ENCODE results near the gene ANKDD1B. TPM values are rescaled to one million over a fixed set of nuclear protein-coding genes. Genes with fewer than 3 reads are reported as not detected.

ANKDD1B gene
- total and polyA plus RNA-seq, 9 of the 15 experiments (the other 6 are each of a cell fraction or from before 2014, with no cell fraction given), result 0.04 to 0.29 (median 0.18) TPM; not detected in 1

- Histone ChIP-seq H3K4me3 (no peak overlapping the region), H3K36me3 (ENCODE audit: control insufficient read depth, insufficient read depth, low read length) (peaks cover 21% of the 10 kb centered on the region; the same call in 2 of the 3 replicates), H3K27me3 (ENCODE audit: control insufficient read depth in 2 of 2, insufficient read depth in 2 of 2, low read length in 2 of 2) (no peaks in the 10 kb centered on the region), H3K79me2 (ENCODE audit: control insufficient read depth, insufficient read depth, low read length) (no peaks in the 10 kb centered on the region), H2AFZ (ENCODE audit: low read depth, low read length) (no peak overlapping the region), H3K9me1 (ENCODE audit: control insufficient read depth, insufficient read depth, low read length) (no peaks in the 10 kb centered on the region), H4K20me1 (replicated peaks; ENCODE audit: control insufficient read depth, insufficient read depth, low read length) (no peaks in the 10 kb centered on the region), H3K4me2 (ENCODE audit: insufficient read depth, low read length) (no peak overlapping the region), H3K9me3 (replicated peaks; ENCODE audit: control insufficient read depth, insufficient read depth, low read depth, low read length) (no peaks in the 10 kb centered on the region), H3K4me1 (replicated peaks in 1 of 2; ENCODE audit: control insufficient read depth in 2 of 2, insufficient read depth in 2 of 2, low read length in 2 of 2) (peaks cover 5 to 18% of the 10 kb centered on the region in 2 experiments; a peak in 3 of 5 replicates), H3K9ac (ENCODE audit: insufficient read depth in 1 of 2, low read depth in 2 of 2, low read length in 2 of 2) (no peak overlapping the region), H3K27ac (ENCODE audit: extremely low read depth, low read depth, low read length) (no peak overlapping the region)
- DNase-seq (ENCODE audit: extremely low read depth in 1 of 4, low spot score in 3 of 4) (no peak), FAIRE-seq (no peak), ATAC-seq (no peak)
- 88% methylated on average over 3 of the region's 3 CpGs for WGBS (ENCODE audit: insufficient coverage, low coverage, missing lambda C conversion rate)
- ChIA-PET CTCF (ENCODE audit: low intra/inter-chr PET ratio) (no interaction called here), POLR2A (no interaction called here)
- no TSS peak for BruUV-seq (replicated peaks)
- in situ Hi-C loops (cut with MboI), result no loop called here
- TF ChIP-seq, protein P1, sequence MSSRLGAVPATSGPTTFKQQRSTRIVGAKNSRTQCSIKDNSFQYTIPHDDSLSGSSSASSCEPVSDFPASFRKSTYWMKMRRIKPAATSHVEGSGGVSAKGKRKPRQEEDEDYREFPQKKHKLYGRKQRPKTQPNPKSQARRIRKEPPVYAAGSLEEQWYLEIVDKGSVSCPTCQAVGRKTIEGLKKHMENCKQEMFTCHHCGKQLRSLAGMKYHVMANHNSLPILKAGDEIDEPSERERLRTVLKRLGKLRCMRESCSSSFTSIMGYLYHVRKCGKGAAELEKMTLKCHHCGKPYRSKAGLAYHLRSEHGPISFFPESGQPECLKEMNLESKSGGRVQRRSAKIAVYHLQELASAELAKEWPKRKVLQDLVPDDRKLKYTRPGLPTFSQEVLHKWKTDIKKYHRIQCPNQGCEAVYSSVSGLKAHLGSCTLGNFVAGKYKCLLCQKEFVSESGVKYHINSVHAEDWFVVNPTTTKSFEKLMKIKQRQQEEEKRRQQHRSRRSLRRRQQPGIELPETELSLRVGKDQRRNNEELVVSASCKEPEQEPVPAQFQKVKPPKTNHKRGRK (tag; IDR thresholded peaks at IDR 0.05), result no peak
- no peak for TF ChIP-seq CBX1 (IDR thresholded peaks at IDR 0.05; ENCODE audit: low read depth)
- no peak for TF ChIP-seq POLR3A (IDR thresholded peaks at IDR 0.05; ENCODE audit: borderline replicate concordance, extremely low read depth, insufficient read depth, insufficient read length)
- TF ChIP-seq CHD1 (IDR thresholded peaks at IDR 0.05; ENCODE audit: low read length), result no peak
- no peak for TF ChIP-seq CTCF (IDR thresholded peaks at IDR 0.05 in 2 of 3, conservative IDR thresholded peaks at IDR 0.05 in 1 of 3; ENCODE audit: insufficient read depth in 2 of 3, low read depth in 1 of 3, low read length in 3 of 3)
- TF ChIP-seq TSC22D4 (tag; IDR thresholded peaks at IDR 0.05), result no peak
- TF ChIP-seq ZNF165 (CRISPR knock-in tag; IDR thresholded peaks at IDR 0.05; ENCODE audit: borderline replicate concordance), result no peak
- TF ChIP-seq, protein P2, sequence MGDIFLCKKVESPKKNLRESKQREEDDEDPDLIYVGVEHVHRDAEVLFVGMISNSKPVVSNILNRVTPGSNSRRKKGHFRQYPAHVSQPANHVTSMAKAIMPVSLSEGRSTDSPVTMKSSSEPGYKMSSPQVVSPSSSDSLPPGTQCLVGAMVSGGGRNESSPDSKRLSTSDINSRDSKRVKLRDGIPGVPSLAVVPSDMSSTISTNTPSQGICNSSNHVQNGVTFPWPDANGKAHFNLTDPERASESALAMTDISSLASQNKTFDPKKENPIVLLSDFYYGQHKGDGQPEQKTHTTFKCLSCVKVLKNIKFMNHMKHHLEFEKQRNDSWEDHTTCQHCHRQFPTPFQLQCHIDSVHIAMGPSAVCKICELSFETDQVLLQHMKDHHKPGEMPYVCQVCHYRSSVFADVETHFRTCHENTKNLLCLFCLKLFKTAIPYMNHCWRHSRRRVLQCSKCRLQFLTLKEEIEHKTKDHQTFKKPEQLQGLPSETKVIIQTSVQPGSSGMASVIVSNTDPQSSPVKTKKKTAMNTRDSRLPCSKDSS (IDR thresholded peaks at IDR 0.05; ENCODE audit: low read depth, partially characterized antibody), result no peak
- intact Hi-C loops (cut with micrococcal nuclease), result no loop called here
Observed at GRCh38 chr5:75670577-75670976, 59.3 kb downstream of the ANKDD1B start.

Data from K562 (cell line).